PC-3 (cell line): ENCODE measurements around the gene DGKH. TPM values are rescaled to one million over a fixed set of nuclear protein-coding genes. Genes with fewer than 3 reads are reported as not detected.

Experiments used
- ATAC-seq: fragments of 200-7000 bp; cut with Tn5 transposase; 2 replicates; pipeline ENCODE4 v1.9.1; 2020; ENCODE audit warnings: mild to moderate bottlenecking, moderate library complexity
- BruUV-seq: library from RNA; stranded (reverse); fragments of 400-500 nt; replicated peaks from 2 replicates; lab custom pipeline; 2021; lab: Mats Ljungman, UMichigan
- CTCF ChIA-PET: fragments of 300-600 bp; sonication (Branson Sonifier 250); formaldehyde crosslinking; loops from one replicate; lab custom pipeline; 2022; ENCODE audit warnings: antibody characterized with exemption; lab: Charles Lee
- POLR2A ChIA-PET: fragments of 300-600 bp; sonication (Branson Sonifier 250); formaldehyde crosslinking; loops from one replicate; lab custom pipeline; 2022; ENCODE audit warnings: antibody characterized with exemption; ENCODE audit not compliant: unreplicated experiment; lab: Charles Lee
- DNase-seq: peaks from one replicate; pipeline ENCODE4 v3.0.0-alpha.2; 2015
- H2AFZ ChIP-seq: fragments of 300-600 bp; sonication (generic); 2 replicates; pipeline ENCODE4 v1.6.0; 2016; ENCODE audit warnings: antibody characterized with exemption, low read length
- H3F3A ChIP-seq: fragments of 300-600 bp; sonication (generic); one replicate; pipeline ENCODE4 v1.6.0; 2017; ENCODE audit warnings: antibody characterized with exemption, low read length, control low read depth, mild to moderate bottlenecking; ENCODE audit not compliant: unreplicated experiment
- H3K27ac ChIP-seq: fragments of 300-600 bp; sonication (generic); 2 replicates; pipeline ENCODE4 v1.5.1; 2016; ENCODE audit warnings: mild to moderate bottlenecking, low read length
- H3K27me3 ChIP-seq: fragments of 300-600 bp; sonication (generic); 2 replicates; pipeline ENCODE4 v1.6.1; 2016; ENCODE audit warnings: low read length, mixed read lengths
- H3K36me3 ChIP-seq: fragments of 300-600 bp; sonication (generic); 2 replicates; pipeline ENCODE4 v1.6.1; 2016; ENCODE audit warnings: low read depth, mixed run types, low read length, mixed read lengths
- H3K4me1 ChIP-seq: fragments of 300-600 bp; sonication (generic); 2 replicates; pipeline ENCODE4 v1.5.1; 2016; ENCODE audit warnings: low read length; ENCODE audit not compliant: insufficient read depth
- H3K4me2 ChIP-seq: fragments of 300-600 bp; sonication (generic); 2 replicates; pipeline ENCODE4 v1.6.0; 2016; ENCODE audit warnings: low read length
- H3K4me3 ChIP-seq: fragments of 300-600 bp; sonication (generic); 2 replicates; pipeline ENCODE4 v1.5.1; 2016; ENCODE audit warnings: mild to moderate bottlenecking, low read length, mixed read lengths
- H3K79me2 ChIP-seq: fragments of 300-600 bp; sonication (generic); 2 replicates; pipeline ENCODE4 v1.6.1; 2017; ENCODE audit warnings: low read length, mixed read lengths
- H3K9ac ChIP-seq: fragments of 300-600 bp; sonication (generic); 2 replicates; pipeline ENCODE4 v1.6.0; 2016; ENCODE audit warnings: mild to moderate bottlenecking, low read length
- H3K9me2 ChIP-seq: fragments of 300-600 bp; sonication (generic); replicated peaks from 2 replicates; pipeline ENCODE4 v1.6.1; 2016; ENCODE audit warnings: mixed run types, low read length, mixed read lengths
- H3K9me3 ChIP-seq: fragments of 300-600 bp; sonication (generic); 2 replicates; pipeline ENCODE4 v1.6.1; 2016; ENCODE audit warnings: low read length, mixed read lengths
- H4K20me1 ChIP-seq: fragments of 300-600 bp; sonication (generic); 2 replicates; pipeline ENCODE4 v1.6.1; 2016; ENCODE audit warnings: low read length, mixed read lengths
- CTCF ChIP-seq: fragments of 300-600 bp; sonication (generic); conservative IDR thresholded peaks from 2 replicates; pipeline ENCODE4 v1.5.1; 2017; ENCODE audit warnings: antibody characterized with exemption, low read depth, mild to moderate bottlenecking, low read length
- EZH2 ChIP-seq: fragments of 300-600 bp; sonication (generic); IDR thresholded peaks from one replicate; pipeline ENCODE4 v1.6.1; 2017; ENCODE audit warnings: antibody characterized with exemption, mild to moderate bottlenecking, low read length; ENCODE audit not compliant: unreplicated experiment
- EZH2phosphoT487 ChIP-seq: fragments of 300-600 bp; sonication (generic); IDR thresholded peaks from 2 replicates; pipeline ENCODE4 v1.6.1; 2018; ENCODE audit warnings: mild to moderate bottlenecking, antibody characterized with exemption, low read length, borderline replicate concordance
- intact Hi-C: fragments of 100-400 bp; cut with micrococcal nuclease; formaldehyde crosslinking; loops from 2 replicates; pipeline ENCODE4 v1.9.0; 2023
- total RNA-seq: library from RNA; depleted of rRNA; stranded (reverse); fragments of >200 nt; gene quantifications from 2 replicates; pipeline ENCODE4 v1.2.3, GENCODE V29; 2014

DGKH gene
- total RNA-seq, 1 experiment from 2014 or later: 5.9 TPM

DNA sequence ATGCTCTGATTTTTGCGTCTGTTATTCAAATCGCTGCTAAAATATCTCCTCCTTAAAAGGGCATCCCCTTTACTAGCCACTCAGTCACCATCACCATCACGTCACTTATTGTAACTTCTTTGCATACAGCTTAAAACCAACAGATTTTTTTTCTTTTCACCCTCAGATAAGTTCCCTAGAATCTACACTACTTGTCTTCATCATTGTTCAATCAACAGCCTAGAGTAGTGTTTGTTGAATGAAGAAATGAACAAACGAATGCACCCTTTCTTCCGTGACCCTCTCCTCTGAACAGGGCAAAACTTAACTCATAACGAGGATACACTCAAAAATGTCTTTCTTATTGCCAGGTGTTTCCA, 222.4 kb downstream of the DGKH start:
- intact Hi-C loops: no loop called here
- Histone ChIP-seq H3K9me3 (no peaks in the 10 kb centered on the region), H3K27ac (no peak overlapping the region), H3K9ac (no peak overlapping the region), H3K27me3 (no peaks in the 10 kb centered on the region), H3K4me1 (peaks cover 18% of the 10 kb centered on the region), H4K20me1 (no peaks in the 10 kb centered on the region), H3K4me3 (no peak overlapping the region), H3K79me2 (peaks cover 32% of the 10 kb centered on the region), H3K9me2 (no peaks in the 10 kb centered on the region), H3K4me2 (no peak overlapping the region), H3F3A (no peaks in the 10 kb centered on the region), H3K36me3 (no peaks in the 10 kb centered on the region), H2AFZ (peak overlapping the region; percentile 99; the same call in 1 of the 2 replicates)
- CTCF ChIA-PET: no interaction called here
- no peak for TF ChIP-seq EZH2
- TF ChIP-seq EZH2phosphoT487: no peak
- TF ChIP-seq CTCF: no peak
- BruUV-seq: no TSS peak
- POLR2A ChIA-PET: no interaction called here
- no peak for DNase-seq
- no peak for ATAC-seq

GRCh38 chr13:42271337-42272114, 223.1 kb downstream of the DGKH start:
- Histone ChIP-seq H3K9me2 (no peaks in the 10 kb centered on the region), H3F3A (no peaks in the 10 kb centered on the region), H4K20me1 (no peaks in the 10 kb centered on the region), H3K36me3 (no peaks in the 10 kb centered on the region), H3K27me3 (no peaks in the 10 kb centered on the region), H3K27ac (peak overlapping the region; percentile 7; the same call in 1 of the 2 replicates), H3K4me3 (peak overlapping the region; percentile 95), H2AFZ (peak overlapping the region; percentile 99), H3K9ac (peak overlapping the region; percentile 93), H3K79me2 (peaks cover 32% of the 10 kb centered on the region), H3K9me3 (no peaks in the 10 kb centered on the region), H3K4me1 (peaks cover 13% of the 10 kb centered on the region), H3K4me2 (peak overlapping the region; percentile 70; the same call in 1 of the 2 replicates)
- BruUV-seq: TSS peak; percentile 78
- DNase-seq (peak; percentile 88), ATAC-seq (peak; percentile 86)
- ChIA-PET POLR2A (no interaction called here), CTCF (interaction anchor here (0.6 kb wide), 1 partner anchor 306 kb away, joined by 3 read pairs; no protein-coding TSS in a partner anchor)
- intact Hi-C loops: no loop called here
- TF ChIP-seq CTCF (no peak), EZH2 (no peak), EZH2phosphoT487 (no peak)
